Activated T-helper 1 cell treated with anti-CD3 and anti-CD28 coated beads, Interleukin-12 subunit alpha, Interleukin-12 subunit beta, Interleukin-2, Interleukin-4 antibody, amounts not matched to agents 30 ng/mL and 10 ng/mL and 1 ng/mL, durations not matched to agents 14 hours and 24 hours and 36 hours (primary cell): Measurements from ENCODE around the gene PRR20C. TPM values are rescaled to one million over a fixed set of nuclear protein-coding genes. Genes with fewer than 3 reads are reported as not detected.
"Not testable (repeated sequence)": the region's sequence is repeated elsewhere in the genome, so short reads cannot be mapped to it uniquely, and the experiment has no call there.

Experiments
- DNase-seq: peaks from one replicate; pipeline ENCODE4 v3.0.0; 2021; ENCODE audit warnings: low spot score
- H3K27ac Mint-ChIP-seq: one replicate; pipeline ENCODE4 v1.8.0; 2021; ENCODE audit warnings: mild to moderate bottlenecking, mixed read lengths
- H3K27me3 Mint-ChIP-seq: one replicate; pipeline ENCODE4 v1.8.0; 2022; ENCODE audit warnings: mild to moderate bottlenecking, moderate library complexity, mixed read lengths; ENCODE audit not compliant: insufficient read depth
- H3K36me3 Mint-ChIP-seq: one replicate; pipeline ENCODE4 v1.8.0; 2021; ENCODE audit warnings: low read depth, mixed read lengths
- H3K4me1 Mint-ChIP-seq: one replicate; pipeline ENCODE4 v1.8.0; 2021; ENCODE audit warnings: low read depth, mixed read lengths
- H3K4me3 Mint-ChIP-seq: one replicate; pipeline ENCODE4 v1.8.0; 2021; ENCODE audit warnings: mild to moderate bottlenecking, moderate library complexity, mixed read lengths
- H3K9me3 Mint-ChIP-seq: one replicate; pipeline ENCODE4 v1.8.0; 2021; ENCODE audit warnings: mixed read lengths
- intact Hi-C: fragments of 100-400 bp; cut with micrococcal nuclease; formaldehyde crosslinking; loops from one replicate; pipeline ENCODE4 v1.15.1; 2024
- total RNA-seq: library from RNA; stranded (reverse); gene quantifications from 2 replicates; pipeline ENCODE4 v1.2.3, GENCODE V29; 2022

Gene PRR20C
- total RNA-seq: not detected in 2 replicates

GRCh38 chr13:57153761-57154160, at the start of gene PRR20C:
Gene PRR20C, plus strand, starts transcription at chr13:57154061. Its CDS starts 387 bp downstream, at chr13:57154448.
- DNase-seq, intact Hi-C loops, H3K4me3 Mint-ChIP-seq, H3K9me3 Mint-ChIP-seq, H3K36me3 Mint-ChIP-seq, H3K27me3 Mint-ChIP-seq, H3K4me1 Mint-ChIP-seq, H3K27ac Mint-ChIP-seq: not testable (repeated sequence)

- Mint-ChIP-seq H3K9me3 (peaks cover 40% of the 10 kb centered on the region), H3K36me3 (no peaks in the 10 kb centered on the region), H3K27me3 (no peaks in the 10 kb centered on the region), H3K4me1 (no peaks in the 10 kb centered on the region), H3K27ac (no peak overlapping the region), H3K4me3 (no peak overlapping the region)
- DNase-seq: no peak
- intact Hi-C loops: no loop called here
These were observed 38.9 kb upstream of the PRR20C start for GRCh38 chr13:57114945-57115344.

DNA sequence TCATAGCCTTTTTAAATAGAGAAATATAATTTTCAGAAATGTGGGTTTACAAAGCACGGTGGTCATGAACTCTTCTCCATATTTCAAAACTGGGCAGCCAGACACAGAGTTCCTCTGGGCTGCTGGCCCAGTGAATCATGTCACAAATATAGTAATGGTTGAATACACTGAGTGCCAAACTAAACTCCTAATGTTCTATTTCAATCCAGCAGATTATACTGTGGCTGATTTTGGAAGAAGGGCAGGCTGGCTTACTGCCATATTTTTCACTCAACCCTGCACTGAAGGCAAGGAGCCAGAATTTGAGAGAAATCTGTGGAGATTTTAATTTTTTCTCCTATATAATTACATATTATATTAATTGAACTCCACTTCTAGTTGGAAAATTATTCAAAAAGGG, 30.2 kb upstream of the PRR20C start:
- Mint-ChIP-seq H3K9me3 (peaks cover 4% of the 10 kb centered on the region), H3K36me3 (no peaks in the 10 kb centered on the region), H3K27me3 (no peaks in the 10 kb centered on the region), H3K4me3 (no peak overlapping the region), H3K4me1 (no peaks in the 10 kb centered on the region), H3K27ac (no peak overlapping the region)
- DNase-seq: no peak
- intact Hi-C loops: no loop called here

GRCh38 chr13:57128909-57129308, 25.0 kb upstream of the PRR20C start:
- no peaks in the 10 kb centered on the region for H3K36me3 Mint-ChIP-seq
- intact Hi-C loops: no loop called here
- no peak for DNase-seq
- no peaks in the 10 kb centered on the region for H3K27me3 Mint-ChIP-seq
- no peak overlapping the region for H3K27ac Mint-ChIP-seq
- no peaks in the 10 kb centered on the region for H3K4me1 Mint-ChIP-seq
- H3K4me3 Mint-ChIP-seq: no peak overlapping the region
- H3K9me3 Mint-ChIP-seq: peaks cover 8% of the 10 kb centered on the region

- Mint-ChIP-seq H3K4me1 (no peaks in the 10 kb centered on the region), H3K9me3 (peaks cover 7% of the 10 kb centered on the region), H3K27me3 (no peaks in the 10 kb centered on the region), H3K36me3 (no peaks in the 10 kb centered on the region), H3K4me3 (no peak overlapping the region), H3K27ac (no peak overlapping the region)
- DNase-seq: no peak
- intact Hi-C loops: no loop called here
These were observed 17.8 kb upstream of the PRR20C start for GRCh38 chr13:57136093-57136492.

DNA sequence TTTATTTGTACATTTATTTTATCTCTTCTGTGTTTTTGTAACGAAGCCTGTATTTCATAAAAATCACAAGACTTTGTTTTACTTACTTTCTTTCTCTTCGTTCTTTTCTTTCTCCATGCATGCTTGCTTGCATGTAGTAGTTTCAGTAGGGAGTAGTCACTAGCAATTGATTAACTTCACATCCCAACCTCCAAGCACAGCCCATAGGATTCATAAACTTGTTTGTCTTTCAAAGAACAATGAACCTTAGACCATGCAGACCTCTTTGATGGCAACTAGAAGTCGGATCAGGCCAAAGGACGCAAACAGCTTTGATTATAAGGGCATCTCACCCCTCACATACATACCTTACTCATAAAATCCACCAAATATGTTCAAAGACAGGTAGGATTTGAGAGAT, 16.3 kb upstream of the PRR20C start:
- no peak overlapping the region for H3K4me3 Mint-ChIP-seq

DNA sequence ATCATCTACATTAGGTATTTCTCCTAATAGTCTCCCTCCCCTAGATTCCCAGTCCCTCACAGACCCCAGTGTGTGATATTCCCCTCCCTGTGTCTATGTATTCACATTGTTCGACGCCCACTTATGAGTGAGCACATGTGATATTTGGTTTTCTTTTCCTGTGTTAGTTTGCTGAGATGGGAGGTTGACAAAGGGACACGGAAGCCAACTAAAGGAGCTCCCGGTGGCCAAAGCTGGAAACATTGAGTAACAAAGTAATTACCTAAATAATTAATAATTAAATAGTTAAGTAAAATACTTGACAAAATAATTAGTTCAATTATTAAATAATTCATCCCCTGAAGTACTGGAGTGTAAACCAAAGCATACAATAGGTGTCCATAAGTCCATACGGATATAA, 14.9 kb upstream of the PRR20C start:
- no peak overlapping the region for H3K27ac Mint-ChIP-seq
- no peak overlapping the region for H3K4me3 Mint-ChIP-seq
- H3K27me3 Mint-ChIP-seq: no peaks in the 10 kb centered on the region
- H3K9me3 Mint-ChIP-seq: peaks cover 4% of the 10 kb centered on the region
- H3K4me1 Mint-ChIP-seq: no peaks in the 10 kb centered on the region
- H3K36me3 Mint-ChIP-seq: no peaks in the 10 kb centered on the region
- DNase-seq: no peak
- intact Hi-C loops: no loop called here

More for the DNA sequence above, 16.3 kb upstream of the PRR20C start:
- intact Hi-C loops: no loop called here
- H3K27ac Mint-ChIP-seq: no peak overlapping the region
- no peak for DNase-seq
- no peaks in the 10 kb centered on the region for H3K27me3 Mint-ChIP-seq
- no peaks in the 10 kb centered on the region for H3K4me1 Mint-ChIP-seq
- no peaks in the 10 kb centered on the region for H3K36me3 Mint-ChIP-seq
- peaks cover 4% of the 10 kb centered on the region for H3K9me3 Mint-ChIP-seq

- intact Hi-C loops, H3K27me3 Mint-ChIP-seq, H3K4me3 Mint-ChIP-seq, H3K9me3 Mint-ChIP-seq, H3K4me1 Mint-ChIP-seq, H3K36me3 Mint-ChIP-seq, DNase-seq, H3K27ac Mint-ChIP-seq: not testable (repeated sequence)
These were observed 14.1 kb upstream of the PRR20C start for GRCh38 chr13:57139781-57140180.

GRCh38 chr13:57140235-57140968, 13.5 kb upstream of the PRR20C start, which contains the start of gene PRR20A:
Gene PRR20A, plus strand, starts transcription at chr13:57140918. Its CDS starts 387 bp downstream, at chr13:57141305.
- H3K27me3 Mint-ChIP-seq, H3K36me3 Mint-ChIP-seq, DNase-seq, H3K4me1 Mint-ChIP-seq, intact Hi-C loops, H3K27ac Mint-ChIP-seq, H3K9me3 Mint-ChIP-seq, H3K4me3 Mint-ChIP-seq: not testable (repeated sequence)

- H3K9me3 Mint-ChIP-seq, H3K27ac Mint-ChIP-seq, H3K4me1 Mint-ChIP-seq, H3K36me3 Mint-ChIP-seq, H3K27me3 Mint-ChIP-seq, intact Hi-C loops, H3K4me3 Mint-ChIP-seq, DNase-seq: not testable (repeated sequence)
These were observed 6.7 kb upstream of the PRR20C start, which contains the start of gene PRR20B for GRCh38 chr13:57147188-57147587. Gene PRR20B, plus strand, starts transcription at chr13:57147488. Its CDS starts 387 bp downstream, at chr13:57147875.

GRCh38 chr13:57148106-57148505, 5.8 kb upstream of the PRR20C start:
- intact Hi-C loops, H3K4me3 Mint-ChIP-seq, H3K27me3 Mint-ChIP-seq, H3K36me3 Mint-ChIP-seq, H3K27ac Mint-ChIP-seq, H3K9me3 Mint-ChIP-seq, DNase-seq, H3K4me1 Mint-ChIP-seq: not testable (repeated sequence)

- H3K27me3 Mint-ChIP-seq, H3K36me3 Mint-ChIP-seq, H3K4me1 Mint-ChIP-seq, H3K9me3 Mint-ChIP-seq, intact Hi-C loops, DNase-seq, H3K4me3 Mint-ChIP-seq, H3K27ac Mint-ChIP-seq: not testable (repeated sequence)
These were observed 6.5 kb downstream of the PRR20C start, which contains the start of gene PRR20D for GRCh38 chr13:57160332-57160731. Gene PRR20D, plus strand, starts transcription at chr13:57160632. Its CDS starts 387 bp downstream, at chr13:57161019.

DNA sequence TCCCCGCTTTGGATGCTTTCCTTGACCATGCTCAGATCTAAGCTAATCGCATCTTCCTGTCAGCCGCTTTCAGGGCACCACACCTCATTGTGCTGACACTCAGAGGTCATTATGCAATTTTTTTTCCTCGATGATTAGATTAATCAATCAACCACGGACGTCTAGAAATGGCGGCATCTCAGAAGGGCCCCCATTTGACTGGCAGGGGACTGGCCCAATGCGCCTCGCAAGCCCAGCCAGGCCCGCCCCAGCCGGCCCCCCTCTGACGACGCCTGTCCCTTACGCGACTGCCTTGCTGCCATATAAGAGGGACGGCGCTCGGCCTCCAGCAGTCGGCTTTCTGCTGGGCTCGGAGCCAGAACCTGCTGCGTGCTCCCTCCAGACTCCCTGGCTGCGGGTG, 13.0 kb downstream of the PRR20C start, which contains the start of gene PRR20E:
TSS of gene PRR20E (plus strand) at position 301 of the 400 bp plus-strand sequence. CDS start 387 bp downstream, outside the sequence.
- H3K27ac Mint-ChIP-seq: not testable (repeated sequence)

More for the DNA sequence above, 13.0 kb downstream of the PRR20C start, which contains the start of gene PRR20E:
- DNase-seq, intact Hi-C loops, H3K4me1 Mint-ChIP-seq, H3K9me3 Mint-ChIP-seq, H3K4me3 Mint-ChIP-seq, H3K27me3 Mint-ChIP-seq, H3K36me3 Mint-ChIP-seq: not testable (repeated sequence)
